Stimulated activated CD8-positive, alpha-beta memory T cell treated with anti-CD3 and anti-CD28 coated beads, Interleukin-15, amount 100 ng/mL, for 48 hours (primary cell): ENCODE results near the gene TAS1R1.

Experiments
- DNase-seq, 2 donors: peaks; one replicate each; pipeline ENCODE4 v3.0.0-alpha.2; 2020; ENCODE audit warnings: low read depth in 2 of 2

Gene TAS1R1

DNA sequence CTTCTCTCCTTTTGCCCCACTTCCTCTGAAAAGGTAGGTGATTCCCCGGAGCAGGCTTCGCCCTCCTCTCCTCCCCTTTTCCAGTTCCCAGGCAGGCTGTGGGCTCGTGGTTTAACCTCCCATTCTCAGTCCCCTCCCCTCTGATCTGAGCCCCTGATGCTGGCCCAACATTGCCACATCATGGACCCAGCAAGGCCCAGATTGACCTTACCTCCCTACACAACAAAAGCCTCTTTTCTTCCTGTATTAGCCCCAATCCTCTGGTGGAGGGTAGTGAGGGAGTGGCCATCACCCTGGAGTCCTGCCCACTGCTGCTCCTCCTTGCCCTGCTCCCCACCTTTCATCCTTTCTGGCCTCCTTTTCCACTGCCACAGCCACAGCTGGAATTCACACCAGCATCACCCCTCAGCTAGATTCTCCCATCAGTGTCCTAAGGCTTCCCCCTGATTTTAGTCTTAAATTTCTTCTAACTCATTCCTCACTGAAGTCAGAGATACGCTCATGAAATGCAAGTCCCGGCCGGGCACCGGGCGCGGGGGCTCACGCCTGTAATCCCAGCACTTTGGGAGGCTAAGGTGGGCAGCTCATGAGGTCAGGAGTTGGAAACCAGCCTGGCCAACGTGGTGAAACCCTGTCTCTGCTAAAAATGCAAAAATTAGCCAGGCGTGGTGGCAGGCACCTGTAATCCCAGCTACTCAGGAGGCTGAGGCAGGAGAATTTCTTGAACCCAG lies 17.7 kb downstream of the TAS1R1 start:
- DNase-seq: no peak

DNA sequence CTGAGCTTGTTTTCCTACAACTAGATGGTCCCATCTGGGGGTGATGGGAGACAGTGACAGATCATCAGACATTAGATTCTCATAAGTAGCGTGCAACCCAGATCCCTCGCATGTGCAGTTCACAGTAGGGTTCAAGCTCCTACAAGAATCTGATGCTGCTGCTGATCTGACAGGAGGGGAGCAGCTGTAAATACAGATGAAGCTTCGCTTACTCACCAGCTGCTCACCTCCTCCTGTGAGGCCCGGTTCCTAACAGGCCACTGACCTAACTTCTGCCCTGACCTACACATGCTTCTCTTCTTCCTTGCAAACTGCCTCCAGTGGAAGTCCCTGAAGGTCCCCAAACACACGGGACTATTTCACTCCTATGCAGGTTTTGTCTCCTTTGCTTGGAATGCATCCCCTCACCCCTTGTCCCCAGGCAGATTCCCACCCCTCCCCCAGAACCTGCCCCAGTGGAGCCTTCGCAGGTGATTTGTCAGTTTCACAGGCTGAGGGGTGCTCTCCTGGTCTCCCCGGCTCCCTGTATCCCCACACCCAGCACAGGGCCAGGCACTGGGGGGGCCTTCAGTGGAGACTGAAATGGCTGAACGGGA lies 19.0 kb downstream of the TAS1R1 start:
- no peak for DNase-seq

DNA sequence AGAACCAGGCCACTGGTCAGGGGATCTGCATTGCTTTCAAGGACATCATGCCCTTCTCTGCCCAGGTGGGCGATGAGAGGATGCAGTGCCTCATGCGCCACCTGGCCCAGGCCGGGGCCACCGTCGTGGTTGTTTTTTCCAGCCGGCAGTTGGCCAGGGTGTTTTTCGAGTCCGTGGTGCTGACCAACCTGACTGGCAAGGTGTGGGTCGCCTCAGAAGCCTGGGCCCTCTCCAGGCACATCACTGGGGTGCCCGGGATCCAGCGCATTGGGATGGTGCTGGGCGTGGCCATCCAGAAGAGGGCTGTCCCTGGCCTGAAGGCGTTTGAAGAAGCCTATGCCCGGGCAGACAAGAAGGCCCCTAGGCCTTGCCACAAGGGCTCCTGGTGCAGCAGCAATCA lies 19.7 kb downstream of the TAS1R1 start:
- DNase-seq: no peak

DNA sequence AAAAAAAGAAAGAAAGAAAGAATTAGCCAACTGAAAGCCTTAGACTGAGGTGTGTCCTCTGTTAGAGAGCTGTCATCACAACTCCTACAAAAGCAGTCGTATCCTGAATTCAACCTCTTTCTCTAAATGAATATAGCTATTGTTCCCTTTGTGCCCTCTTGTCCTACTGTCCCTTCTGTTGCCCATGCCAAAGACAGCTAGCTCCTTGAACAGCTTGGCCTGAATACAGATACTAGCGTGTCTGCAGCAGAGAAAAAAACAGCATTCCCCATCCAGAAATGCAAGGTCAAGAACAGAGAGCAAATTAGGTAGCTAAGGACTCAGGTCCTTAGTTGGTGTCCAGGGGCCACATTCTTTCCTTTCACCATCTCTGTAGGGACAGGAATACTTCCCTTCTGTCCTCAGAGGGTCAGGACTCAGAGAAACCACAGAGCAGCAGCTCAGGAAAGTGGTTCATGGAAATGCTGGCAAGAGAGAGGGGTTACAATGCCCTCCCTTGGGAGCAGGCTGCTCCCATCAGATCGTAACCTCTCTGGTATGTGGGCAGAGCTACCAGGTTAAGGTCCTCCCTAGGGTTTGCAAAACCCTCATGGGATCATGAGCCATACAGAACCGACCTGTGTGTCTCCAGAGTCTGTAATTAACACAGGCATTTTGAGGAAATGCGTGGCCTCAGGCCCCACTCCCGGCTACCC lies 22.9 kb downstream of the TAS1R1 start:
- DNase-seq: no peak

DNA sequence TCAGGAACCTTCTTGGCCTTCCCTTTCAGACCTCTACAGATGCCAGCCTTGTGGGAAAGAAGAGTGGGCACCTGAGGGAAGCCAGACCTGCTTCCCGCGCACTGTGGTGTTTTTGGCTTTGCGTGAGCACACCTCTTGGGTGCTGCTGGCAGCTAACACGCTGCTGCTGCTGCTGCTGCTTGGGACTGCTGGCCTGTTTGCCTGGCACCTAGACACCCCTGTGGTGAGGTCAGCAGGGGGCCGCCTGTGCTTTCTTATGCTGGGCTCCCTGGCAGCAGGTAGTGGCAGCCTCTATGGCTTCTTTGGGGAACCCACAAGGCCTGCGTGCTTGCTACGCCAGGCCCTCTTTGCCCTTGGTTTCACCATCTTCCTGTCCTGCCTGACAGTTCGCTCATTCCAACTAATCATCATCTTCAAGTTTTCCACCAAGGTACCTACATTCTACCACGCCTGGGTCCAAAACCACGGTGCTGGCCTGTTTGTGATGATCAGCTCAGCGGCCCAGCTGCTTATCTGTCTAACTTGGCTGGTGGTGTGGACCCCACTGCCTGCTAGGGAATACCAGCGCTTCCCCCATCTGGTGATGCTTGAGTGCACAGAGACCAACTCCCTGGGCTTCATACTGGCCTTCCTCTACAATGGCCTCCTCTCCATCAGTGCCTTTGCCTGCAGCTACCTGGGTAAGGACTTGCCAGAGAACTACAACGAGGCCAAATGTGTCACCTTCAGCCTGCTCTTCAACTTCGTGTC lies 23.7 kb downstream of the TAS1R1 start:
- no peak for DNase-seq

DNA sequence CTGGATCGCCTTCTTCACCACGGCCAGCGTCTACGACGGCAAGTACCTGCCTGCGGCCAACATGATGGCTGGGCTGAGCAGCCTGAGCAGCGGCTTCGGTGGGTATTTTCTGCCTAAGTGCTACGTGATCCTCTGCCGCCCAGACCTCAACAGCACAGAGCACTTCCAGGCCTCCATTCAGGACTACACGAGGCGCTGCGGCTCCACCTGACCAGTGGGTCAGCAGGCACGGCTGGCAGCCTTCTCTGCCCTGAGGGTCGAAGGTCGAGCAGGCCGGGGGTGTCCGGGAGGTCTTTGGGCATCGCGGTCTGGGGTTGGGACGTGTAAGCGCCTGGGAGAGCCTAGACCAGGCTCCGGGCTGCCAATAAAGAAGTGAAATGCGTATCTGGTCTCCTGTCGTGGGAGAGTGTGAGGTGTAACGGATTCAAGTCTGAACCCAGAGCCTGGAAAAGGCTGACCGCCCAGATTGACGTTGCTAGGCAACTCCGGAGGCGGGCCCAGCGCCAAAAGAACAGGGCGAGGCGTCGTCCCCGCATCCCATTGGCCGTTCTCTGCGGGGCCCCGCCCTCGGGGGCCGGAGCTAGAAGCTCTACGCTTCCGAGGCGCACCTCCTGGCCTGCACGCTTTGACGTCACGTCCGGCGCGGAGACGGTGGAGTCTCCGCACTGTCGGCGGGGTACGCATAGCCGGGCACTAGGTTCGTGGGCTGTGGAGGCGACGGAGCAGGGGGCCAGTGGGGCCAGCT lies 24.4 kb downstream of the TAS1R1 start, which contains the start of gene ZBTB48:
Gene ZBTB48 (plus strand): TSS at position 621 of the 745 bp plus-strand sequence. CDS start 616 bp downstream, outside the sequence.
- peak; percentile 98 for DNase-seq

DNA sequence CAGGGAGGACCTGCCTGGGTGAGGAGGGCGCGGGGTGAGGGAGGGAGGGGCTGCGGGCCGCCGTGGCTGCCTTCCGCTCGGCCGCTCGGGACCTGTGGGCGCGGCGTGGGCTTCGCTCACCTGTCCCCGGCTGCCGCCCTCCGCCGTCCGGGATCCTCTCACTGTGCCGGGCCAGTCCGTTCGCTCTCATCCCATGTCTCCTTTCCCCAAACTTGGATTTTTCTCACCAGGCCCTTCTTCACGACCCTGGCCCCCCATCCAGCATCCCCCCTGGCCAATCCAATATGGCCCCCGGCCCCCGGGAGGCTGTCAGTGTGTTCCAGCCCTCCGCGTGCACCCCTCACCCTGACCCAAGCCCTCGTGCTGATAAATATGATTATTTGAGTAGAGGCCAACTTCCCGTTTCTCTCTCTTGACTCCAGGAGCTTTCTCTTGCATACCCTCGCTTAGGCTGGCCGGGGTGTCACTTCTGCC lies 25.0 kb downstream of the TAS1R1 start:
- DNase-seq: no peak

DNA sequence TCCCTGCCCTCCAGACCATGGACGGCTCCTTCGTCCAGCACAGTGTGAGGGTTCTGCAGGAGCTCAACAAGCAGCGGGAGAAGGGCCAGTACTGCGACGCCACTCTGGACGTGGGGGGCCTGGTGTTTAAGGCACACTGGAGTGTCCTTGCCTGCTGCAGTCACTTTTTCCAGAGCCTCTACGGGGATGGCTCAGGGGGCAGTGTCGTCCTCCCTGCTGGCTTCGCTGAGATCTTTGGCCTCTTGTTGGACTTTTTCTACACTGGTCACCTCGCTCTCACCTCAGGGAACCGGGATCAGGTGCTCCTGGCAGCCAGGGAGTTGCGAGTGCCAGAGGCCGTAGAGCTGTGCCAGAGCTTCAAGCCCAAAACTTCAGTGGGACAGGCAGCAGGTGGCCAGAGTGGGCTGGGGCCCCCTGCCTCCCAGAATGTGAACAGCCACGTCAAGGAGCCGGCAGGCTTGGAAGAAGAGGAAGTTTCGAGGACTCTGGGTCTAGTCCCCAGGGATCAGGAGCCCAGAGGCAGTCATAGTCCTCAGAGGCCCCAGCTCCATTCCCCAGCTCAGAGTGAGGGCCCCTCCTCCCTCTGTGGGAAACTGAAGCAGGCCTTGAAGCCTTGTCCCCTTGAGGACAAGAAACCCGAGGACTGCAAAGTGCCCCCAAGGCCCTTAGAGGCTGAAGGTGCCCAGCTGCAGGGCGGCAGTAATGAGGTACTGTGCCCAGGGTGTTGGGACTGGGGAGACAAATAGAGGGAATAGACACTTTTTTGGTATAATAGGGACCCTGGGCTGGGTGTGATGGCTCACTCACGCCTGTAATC lies 25.7 kb downstream of the TAS1R1 start:
- DNase-seq: no peak

DNA sequence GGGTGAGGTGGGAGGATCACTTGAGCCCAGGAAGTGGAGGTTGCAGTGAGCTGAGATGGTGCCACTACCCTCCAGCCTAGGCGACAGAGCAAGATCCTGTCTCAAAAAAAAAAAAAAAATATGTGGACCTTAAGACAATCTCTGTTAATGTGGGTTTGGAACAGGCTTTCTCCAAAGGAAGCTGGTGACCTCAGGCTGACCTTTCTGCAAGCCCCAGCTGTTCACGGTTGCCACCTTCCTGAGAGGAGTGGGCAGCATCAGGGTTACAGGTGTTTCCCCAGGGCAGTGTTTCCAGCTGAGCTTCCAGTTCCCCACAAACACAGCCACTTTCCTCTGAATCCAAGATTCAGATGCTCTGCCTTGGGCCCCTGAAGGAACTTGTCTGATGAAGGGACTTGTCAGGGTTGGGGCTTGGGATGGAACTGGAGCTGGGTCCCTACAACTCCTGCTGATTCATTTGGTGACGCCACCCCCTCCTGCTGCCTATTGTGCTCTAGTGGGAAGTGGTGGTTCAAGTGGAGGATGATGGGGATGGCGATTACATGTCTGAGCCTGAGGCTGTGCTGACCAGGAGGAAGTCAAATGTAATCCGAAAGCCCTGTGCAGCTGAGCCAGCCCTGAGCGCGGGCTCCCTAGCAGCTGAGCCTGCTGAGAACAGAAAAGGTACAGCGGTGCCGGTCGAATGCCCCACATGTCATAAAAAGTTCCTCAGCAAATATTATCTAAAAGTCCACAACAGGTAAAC lies 26.6 kb downstream of the TAS1R1 start:
- DNase-seq: no peak

DNA sequence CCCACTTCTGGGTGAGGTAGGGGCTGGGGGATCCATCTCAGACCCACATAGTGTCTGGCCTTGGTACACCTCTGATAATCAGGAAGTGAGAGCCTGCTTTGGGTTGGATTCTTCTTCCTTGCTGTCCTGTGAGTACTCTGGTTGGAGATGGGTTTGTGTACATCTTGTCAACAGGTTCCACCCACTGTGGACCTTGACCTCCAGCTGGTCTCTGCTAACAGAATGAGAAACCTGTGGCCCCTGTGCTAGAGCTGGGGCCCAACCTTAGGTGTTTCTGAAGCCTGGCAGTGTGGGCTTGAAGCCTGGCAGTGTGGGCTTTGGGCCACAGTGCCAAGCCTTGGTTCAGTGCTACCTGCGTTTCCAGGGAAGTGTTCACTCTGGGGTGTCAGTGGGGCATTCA lies 27.3 kb downstream of the TAS1R1 start:
- DNase-seq: no peak

DNA sequence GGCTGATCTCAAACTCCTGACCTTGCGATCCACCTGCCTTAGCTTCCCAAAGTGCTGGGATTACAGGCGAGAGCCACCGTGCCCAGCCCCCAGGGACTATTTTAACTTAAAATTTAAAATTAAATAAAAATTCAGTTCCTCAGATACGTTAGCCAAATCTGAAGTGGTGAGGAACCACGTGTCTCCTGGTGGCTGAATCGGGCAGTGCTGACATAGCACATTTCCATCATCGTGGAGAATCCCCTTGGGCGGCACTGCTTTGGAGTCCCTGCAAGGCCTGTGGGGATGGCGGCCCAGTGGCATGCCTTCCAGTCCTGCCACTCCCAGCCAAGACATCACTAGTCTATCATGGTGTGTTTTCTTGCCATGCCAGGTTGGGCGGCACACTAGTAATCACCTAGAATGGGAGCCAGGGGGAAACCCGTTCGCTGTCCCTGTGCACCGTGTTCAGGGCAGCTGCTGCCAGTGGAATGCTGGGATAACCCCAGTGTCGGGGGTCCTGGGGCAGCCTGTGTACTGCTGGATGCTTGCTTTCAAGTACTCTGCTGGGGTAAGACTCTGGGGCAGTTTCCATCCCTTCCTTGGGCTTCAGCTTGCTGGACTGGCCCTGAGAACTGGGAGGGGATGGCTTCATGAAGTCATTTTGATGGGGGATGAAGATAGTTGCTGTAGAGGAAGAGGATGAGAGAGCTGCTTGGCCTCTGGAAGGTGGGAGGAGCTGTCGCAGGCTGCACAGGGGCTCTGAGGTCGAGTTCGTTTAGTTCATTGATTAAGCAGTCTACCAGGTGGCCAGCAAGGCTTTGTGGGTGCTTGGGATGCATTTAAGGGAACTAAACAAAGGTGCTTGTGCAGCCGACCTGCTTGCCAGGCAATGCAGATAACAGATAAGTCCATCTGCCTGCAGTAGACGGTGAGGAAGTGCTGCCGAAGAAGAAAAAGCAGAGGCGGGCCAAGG lies 29.3 kb downstream of the TAS1R1 start:
- no peak for DNase-seq

DNA sequence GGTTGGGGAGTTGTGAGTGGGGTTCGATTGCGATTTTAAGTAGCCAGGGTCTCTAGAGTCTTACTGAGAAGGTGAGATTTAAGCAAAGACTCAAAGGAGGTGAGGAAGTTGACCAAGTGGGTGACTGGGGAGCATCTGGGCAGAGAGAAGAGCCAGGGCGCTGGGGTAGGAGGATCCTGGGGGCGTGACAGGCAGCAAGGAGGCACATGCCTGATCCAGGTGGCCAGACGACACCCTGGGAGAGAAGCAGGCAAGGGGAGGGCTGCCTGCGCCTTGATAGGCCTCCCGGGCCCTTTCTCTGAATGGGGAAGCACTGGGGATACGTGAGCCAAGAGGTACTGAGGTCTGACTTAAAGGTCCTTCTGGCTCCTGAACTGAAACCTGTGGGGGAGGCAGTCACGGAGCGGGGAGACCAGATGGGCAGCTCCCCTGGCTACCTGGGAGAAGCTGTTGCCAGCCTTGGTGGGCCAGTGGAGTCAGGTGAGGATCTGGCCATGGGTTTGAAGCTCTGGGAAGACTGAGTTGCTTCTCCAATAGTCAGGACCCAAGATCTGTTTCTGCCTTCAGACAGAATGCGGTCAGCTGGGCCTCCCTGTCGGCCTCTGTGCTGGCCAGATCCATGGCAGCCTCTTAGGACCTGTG lies 30.1 kb downstream of the TAS1R1 start:
- no peak for DNase-seq

DNA sequence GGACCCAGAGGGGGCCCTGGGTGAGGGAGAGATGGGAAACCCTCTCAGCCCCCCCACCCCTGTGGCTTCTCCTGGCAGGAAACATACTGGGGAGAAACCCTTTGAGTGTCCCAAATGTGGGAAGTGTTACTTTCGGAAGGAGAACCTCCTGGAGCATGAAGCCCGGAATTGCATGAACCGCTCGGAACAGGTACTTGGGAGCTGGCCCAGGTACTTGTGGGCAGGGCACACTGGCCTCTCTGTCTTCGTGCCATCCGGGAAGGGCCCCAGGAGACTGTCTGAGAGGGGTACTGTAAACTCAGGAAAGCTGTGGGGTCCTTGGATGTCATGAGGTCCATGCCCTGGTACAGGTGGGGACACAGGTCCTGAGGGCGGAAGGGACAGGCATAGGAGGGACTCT lies 30.7 kb downstream of the TAS1R1 start:
- no peak for DNase-seq

DNA sequence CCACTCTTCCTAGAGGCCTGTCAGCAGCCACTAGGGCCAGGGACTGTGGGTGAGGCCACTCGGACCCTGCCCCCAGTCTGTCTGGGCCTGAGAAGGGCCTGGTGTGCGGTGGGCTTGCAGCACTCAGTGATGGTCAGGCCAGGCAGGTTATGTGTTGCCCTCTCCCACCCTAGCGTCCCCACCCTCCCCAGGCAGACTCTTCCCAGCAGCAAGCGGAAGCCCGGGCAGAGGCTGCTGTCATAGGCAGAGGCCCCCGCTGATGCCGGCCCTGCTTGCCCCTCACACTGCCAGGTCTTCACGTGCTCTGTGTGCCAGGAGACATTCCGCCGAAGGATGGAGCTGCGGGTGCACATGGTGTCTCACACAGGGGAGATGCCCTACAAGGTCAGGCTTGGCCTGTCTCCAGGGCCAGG lies 31.3 kb downstream of the TAS1R1 start:
- no peak for DNase-seq

DNA sequence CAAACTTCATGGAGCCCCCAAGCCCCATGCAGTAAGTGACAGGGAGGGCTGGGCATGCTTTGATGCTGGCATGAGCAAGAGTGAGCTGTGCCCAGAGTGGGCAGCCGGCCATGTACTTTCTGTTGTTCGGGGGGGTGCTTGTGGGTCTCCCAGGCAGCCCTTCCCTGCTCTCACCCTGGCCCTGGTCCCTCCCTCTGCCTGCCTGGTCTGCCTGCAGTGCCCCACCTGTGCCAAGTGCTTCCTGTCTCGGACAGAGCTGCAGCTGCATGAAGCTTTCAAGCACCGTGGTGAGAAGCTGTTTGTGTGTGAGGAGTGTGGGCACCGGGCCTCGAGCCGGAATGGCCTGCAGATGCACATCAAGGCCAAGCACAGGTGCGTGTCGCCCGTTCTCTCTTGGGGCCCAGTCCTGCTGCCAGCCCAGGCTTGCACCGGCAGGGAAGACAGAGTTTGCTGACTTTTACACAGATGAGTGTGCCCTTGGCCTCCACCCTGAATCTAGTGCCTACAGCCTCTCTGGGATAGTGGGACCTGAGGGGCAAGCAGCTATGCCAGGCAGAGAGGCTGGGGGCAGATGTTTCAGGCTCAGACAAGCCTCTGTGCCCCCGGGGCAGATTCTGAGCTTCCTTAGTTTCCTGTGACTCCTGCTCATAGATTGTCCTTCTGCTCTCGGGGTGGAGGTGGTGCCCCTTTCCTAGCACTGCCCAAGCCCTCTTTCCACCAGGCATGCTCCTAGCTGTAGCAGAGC lies 32.3 kb downstream of the TAS1R1 start:
- DNase-seq: no peak

DNA sequence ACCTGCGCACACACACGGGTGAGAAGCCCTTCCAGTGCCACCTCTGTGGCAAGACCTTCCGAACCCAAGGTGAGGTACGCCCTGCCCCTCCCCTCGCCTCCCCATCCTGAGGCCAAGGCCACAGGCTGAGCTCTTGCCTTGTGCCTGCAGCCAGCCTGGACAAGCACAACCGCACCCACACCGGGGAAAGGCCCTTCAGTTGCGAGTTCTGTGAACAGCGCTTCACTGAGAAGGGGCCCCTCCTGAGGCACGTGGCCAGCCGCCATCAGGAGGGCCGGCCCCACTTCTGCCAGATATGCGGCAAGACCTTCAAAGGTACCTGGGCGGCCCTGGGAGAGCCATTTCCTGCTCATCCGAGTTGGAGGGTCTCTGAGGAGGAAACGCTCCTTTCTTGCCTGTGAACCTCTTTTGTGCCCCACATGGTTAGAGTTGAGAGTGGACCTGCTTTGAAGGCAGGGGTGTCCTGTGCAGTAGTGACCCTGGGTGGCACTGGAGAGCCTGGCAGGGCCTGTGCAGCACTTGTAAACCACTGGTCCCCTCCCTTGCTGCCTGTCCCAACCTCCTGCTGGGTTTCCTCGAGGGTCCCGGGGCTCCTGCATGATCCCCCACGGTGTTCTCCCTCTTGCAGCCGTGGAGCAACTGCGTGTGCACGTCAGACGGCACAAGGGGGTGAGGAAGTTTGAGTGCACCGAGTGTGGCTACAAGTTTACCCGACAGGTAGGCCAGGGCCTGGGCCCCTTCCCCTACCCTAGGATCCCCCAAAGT lies 33.2 kb downstream of the TAS1R1 start:
- no peak for DNase-seq
